GM18519 (cell line): ENCODE measurements around the gene SNAP91.
A peak's percentile ranks its signal among the peaks of the same experiment; 100 is the strongest.
"Not testable (repeated sequence)": the region's sequence is repeated elsewhere in the genome, so short reads cannot be mapped to it uniquely, and the experiment has no call there.

Experiments used
- ATAC-seq: cut with Tn5 transposase; IDR thresholded peaks from one replicate; pipeline ENCODE4 v1.9.1; 2021; ENCODE audit warnings: mild to moderate bottlenecking, moderate library complexity; ENCODE audit not compliant: unreplicated experiment, low FRiP score

SNAP91 gene

GRCh38 chr6:83551748-83552147, 157.2 kb downstream of the SNAP91 start:
- ATAC-seq, result not testable (repeated sequence)

GRCh38 chr6:83550482-83550881, 158.4 kb downstream of the SNAP91 start:
- not testable (repeated sequence) for ATAC-seq

GRCh38 chr6:83546636-83547035, 162.3 kb downstream of the SNAP91 start:
- no peak for ATAC-seq

GRCh38 chr6:83539678-83540077, 169.2 kb downstream of the SNAP91 start:
- ATAC-seq, result no peak

GRCh38 chr6:83536647-83537589, 172.0 kb downstream of the SNAP91 start:
- ATAC-seq, result no peak

- ATAC-seq, result peak; percentile 89
Observed at GRCh38 chr6:83536034-83536646, 172.8 kb downstream of the SNAP91 start.

GRCh38 chr6:83518816-83519480, 190.0 kb downstream of the SNAP91 start:
- ATAC-seq, result no peak

- no peak for ATAC-seq
Observed at GRCh38 chr6:83517500-83517899, 191.4 kb downstream of the SNAP91 start.

GRCh38 chr6:83514866-83515466, 193.9 kb downstream of the SNAP91 start:
- peak; percentile 45 for ATAC-seq

GRCh38 chr6:83514466-83514865, 194.4 kb downstream of the SNAP91 start:
- no peak for ATAC-seq

- no peak for ATAC-seq
Observed at GRCh38 chr6:83511901-83512681, 196.8 kb downstream of the SNAP91 start, which contains the start of gene PRSS35. TSS of gene PRSS35 (plus strand) at chr6:83512534. CDS start at chr6:83523442, 10,908 bp downstream.

- no peak for ATAC-seq
Observed at GRCh38 chr6:83511266-83511665, 197.6 kb downstream of the SNAP91 start.

GRCh38 chr6:83510791-83511190, 198.1 kb downstream of the SNAP91 start:
- ATAC-seq, result no peak

GRCh38 chr6:83509441-83509840, 199.5 kb downstream of the SNAP91 start:
- no peak for ATAC-seq

- ATAC-seq, result no peak
Observed at GRCh38 chr6:83505356-83505755, 203.5 kb downstream of the SNAP91 start.
